22Rv1 (cell line): ENCODE measurements around the gene RPP30.

Source experiments
- H3K27ac ChIP-seq: fragments of 450-650 bp; 2 replicates; pipeline ENCODE4 v1.5.1; 2017
- CTCF ChIP-seq: fragments of 450-650 bp; IDR thresholded peaks from 2 replicates; pipeline ENCODE4 v1.5.1; 2017; ENCODE audit warnings: mild to moderate bottlenecking
- ZFX ChIP-seq: fragments of 450-650 bp; IDR thresholded peaks from 2 replicates; pipeline ENCODE4 v1.6.1; 2017; ENCODE audit warnings: antibody characterized with exemption, borderline replicate concordance

The RPP30 gene

GRCh38 chr10:90947030-90947960 is 75.5 kb downstream of the RPP30 start:
- H3K27ac ChIP-seq, result no peak overlapping the region

More at GRCh38 chr10:90947030-90947960, 75.5 kb downstream of the RPP30 start:
- TF ChIP-seq CTCF, result no peak
- TF ChIP-seq ZFX, result no peak
